GM12891 (cell line): ENCODE data around the gene SLAMF7. TPM values are rescaled to one million over a fixed set of nuclear protein-coding genes. Genes with fewer than 3 reads are reported as not detected.
"Not testable (repeated sequence)": the region's sequence is repeated elsewhere in the genome, so short reads cannot be mapped to it uniquely, and the experiment has no call there.

ENCODE experiments used
- DNase-seq: peaks from one replicate; pipeline ENCODE4 v3.0.0; 2011; ENCODE audit warnings: low spot score; ENCODE audit not compliant: insufficient read length
- FAIRE-seq: peaks from 2 replicates; lab custom pipeline; 2011; peaks lifted over from hg19 to GRCh38; lab: Jason Lieb, UNC
- PAX5 ChIP-seq: IDR thresholded peaks from 2 replicates; pipeline ENCODE4 v1.6.1; 2011; ENCODE audit warnings: low read length, moderate library complexity, mild to moderate bottlenecking; ENCODE audit not compliant: insufficient read depth, severe bottlenecking
- POLR2A ChIP-seq: IDR thresholded peaks from 2 replicates; pipeline ENCODE4 v1.6.1; 2011; ENCODE audit warnings: low read depth, low read length, control low read depth
- POLR2AphosphoS5 ChIP-seq: IDR thresholded peaks from 2 replicates; pipeline ENCODE4 v1.6.1; 2011; ENCODE audit warnings: low read depth, low read length, control low read depth
- POU2F2 ChIP-seq: IDR thresholded peaks from 2 replicates; pipeline ENCODE4 v1.6.1; 2011; ENCODE audit warnings: low read depth, mild to moderate bottlenecking, control low read depth, low read length, moderate library complexity
- SPI1 ChIP-seq: IDR thresholded peaks from 2 replicates; pipeline ENCODE4 v1.6.1; 2011; ENCODE audit warnings: low read depth, low read length, control low read depth
- TAF1 ChIP-seq: IDR thresholded peaks from 2 replicates; pipeline ENCODE4 v1.6.1; 2011; ENCODE audit warnings: low read depth, low read length, control low read depth
- polyA plus RNA-seq: library from polyadenylated mRNA; unstranded; fragments of >200 nt; gene quantifications from one replicate; pipeline ENCODE4 v1.2.1, GENCODE V29; 2012; ENCODE audit warnings: low read depth, missing spikeins, inconsistent platforms; ENCODE audit not compliant: missing spikeins

Gene SLAMF7, protein sequence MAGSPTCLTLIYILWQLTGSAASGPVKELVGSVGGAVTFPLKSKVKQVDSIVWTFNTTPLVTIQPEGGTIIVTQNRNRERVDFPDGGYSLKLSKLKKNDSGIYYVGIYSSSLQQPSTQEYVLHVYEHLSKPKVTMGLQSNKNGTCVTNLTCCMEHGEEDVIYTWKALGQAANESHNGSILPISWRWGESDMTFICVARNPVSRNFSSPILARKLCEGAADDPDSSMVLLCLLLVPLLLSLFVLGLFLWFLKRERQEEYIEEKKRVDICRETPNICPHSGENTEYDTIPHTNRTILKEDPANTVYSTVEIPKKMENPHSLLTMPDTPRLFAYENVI
- 123 TPM for polyA plus RNA-seq

DNA sequence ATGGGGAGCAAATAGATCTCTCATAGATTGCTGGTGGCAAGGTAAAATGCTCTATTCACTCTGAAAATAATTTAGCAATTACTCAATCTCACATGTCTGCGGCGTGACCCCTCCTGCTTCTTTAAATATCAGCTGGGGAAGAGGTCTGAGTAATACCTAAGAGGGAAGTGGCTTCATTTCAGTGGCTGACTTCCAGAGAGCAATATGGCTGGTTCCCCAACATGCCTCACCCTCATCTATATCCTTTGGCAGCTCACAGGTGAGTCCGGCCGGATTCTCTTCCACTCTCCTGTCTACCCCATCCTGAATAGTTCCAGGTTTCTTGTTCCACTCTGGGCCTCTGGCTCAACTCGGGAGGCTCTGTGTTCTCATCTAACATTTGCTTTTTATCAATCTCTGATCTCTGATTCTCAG is at the start of gene SLAMF7:
Gene SLAMF7, plus strand, starts transcription at position 150 of the 414 bp plus-strand sequence. Its CDS starts 55 bp downstream, at position 205.
- peak; percentile 98 for FAIRE-seq
- no peak for DNase-seq
- no peak for TF ChIP-seq PAX5
- peak; percentile 87 for TF ChIP-seq TAF1
- TF ChIP-seq POLR2AphosphoS5, result peak; percentile 93
- peak; percentile 91 for TF ChIP-seq SPI1
- peak; percentile 94 for TF ChIP-seq POLR2A
- TF ChIP-seq POU2F2, result peak; percentile 69; the same call in 1 of the 2 replicates

DNA sequence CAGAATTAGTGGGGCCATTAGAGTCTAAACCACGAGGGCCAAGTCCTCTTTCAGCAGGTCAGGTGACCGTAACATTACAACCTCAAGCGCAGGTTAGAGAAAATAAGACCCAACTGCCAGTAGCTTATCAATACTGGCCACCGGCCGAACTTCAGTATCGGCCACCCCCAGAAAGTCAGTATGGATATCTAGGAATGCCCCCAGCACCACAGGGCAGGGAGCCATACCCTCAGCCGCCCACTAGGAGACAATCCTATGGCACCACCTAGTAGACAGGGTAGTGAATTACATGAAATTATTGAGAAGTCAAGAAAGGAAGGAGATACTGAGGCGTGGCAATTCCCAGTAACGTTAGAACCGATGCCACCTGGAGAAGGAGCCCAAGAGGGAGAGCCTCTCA is 46.7 kb upstream of the SLAMF7 start:
- DNase-seq, FAIRE-seq: not testable (repeated sequence)

DNA sequence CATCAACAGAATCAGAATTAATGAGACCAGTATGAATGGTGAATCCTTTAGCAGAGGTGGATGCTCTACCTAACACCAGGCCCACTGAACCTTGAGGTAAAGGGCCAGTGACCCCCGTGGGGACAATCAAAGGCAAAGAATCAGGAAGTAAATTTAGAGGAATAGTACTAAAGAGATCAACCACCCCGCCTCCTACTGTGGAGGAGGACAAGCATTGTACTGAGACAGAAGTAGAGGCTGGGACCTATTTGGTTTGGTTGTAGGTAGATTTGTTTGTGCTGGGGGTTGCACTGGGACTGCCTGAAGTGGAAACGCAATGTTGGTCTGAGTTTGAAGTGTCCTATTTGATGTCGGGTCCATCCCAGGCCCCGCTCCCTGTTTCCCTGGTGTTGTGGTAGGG is 36.9 kb upstream of the SLAMF7 start:
- TF ChIP-seq SPI1 (no peak), PAX5 (no peak), POU2F2 (no peak), POLR2AphosphoS5 (no peak; the same call in 1 of the 2 replicates), TAF1 (no peak), POLR2A (no peak)
- FAIRE-seq, result peak; percentile 16
- DNase-seq, result no peak

DNA sequence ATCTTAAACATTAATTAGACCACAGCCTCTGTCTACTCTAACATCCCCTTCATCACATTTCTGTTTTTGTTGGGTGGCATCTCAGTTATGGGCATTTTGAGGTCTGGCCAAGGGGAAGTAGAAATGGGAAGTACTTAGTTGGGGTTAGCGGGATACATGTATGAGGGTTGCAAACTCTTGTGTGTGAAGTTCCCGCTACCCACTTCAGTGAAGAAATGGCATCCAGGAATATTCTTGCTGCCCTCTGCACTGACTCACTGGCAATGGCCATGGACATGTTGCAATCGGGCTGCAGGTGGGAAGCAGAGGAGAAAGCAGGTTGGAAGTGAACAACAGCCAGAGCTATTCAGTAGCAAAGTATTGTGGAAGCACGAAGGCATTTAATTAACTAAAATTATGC is 34.8 kb upstream of the SLAMF7 start:
- TF ChIP-seq POLR2AphosphoS5, result no peak
- TF ChIP-seq POLR2A, result no peak
- TF ChIP-seq TAF1, result no peak
- no peak for TF ChIP-seq SPI1
- no peak for TF ChIP-seq POU2F2
- no peak for TF ChIP-seq PAX5
- no peak for DNase-seq
- FAIRE-seq, result peak; percentile 75

DNA sequence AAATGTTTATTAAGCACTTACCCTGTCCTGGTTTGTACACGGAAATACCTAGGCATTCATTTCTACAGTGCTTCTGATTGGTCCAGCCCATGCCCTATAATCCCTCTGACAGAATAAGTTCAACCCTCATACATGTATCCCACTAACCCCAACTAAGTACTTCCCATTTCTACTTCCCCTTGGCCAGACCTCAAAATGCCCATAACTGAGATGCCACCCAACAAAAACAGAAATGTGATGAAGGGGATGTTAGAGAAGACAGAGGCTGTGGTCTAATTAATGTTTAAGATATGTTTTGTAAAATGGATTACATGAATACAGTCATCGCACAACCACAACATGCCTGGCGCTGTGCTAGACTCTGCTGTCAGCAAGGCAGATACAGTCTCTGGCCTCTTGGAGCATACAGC is 33.8 kb upstream of the SLAMF7 start:
- DNase-seq, result not testable (repeated sequence)
- peak; percentile 96 for FAIRE-seq

DNA sequence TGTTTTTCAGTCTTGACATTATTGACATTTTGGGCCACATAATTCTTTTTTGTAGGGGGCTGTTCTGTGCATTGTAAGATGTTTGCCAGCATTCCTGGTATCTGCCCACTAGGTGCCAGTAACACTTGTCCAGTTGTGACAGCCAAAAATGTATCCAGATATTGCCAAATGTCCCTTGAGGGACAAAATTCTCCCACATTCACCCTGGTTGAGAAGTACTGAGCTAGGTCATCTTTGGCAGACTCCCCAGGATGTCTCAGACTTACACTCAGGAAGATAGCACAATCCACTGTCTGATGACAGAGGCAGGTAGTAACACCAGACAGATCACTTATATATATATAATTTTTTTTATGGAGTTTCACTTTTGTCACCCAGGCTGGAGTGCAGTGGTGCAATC is 33.3 kb upstream of the SLAMF7 start:
- FAIRE-seq, result no peak
- TF ChIP-seq POLR2A, result no peak
- TF ChIP-seq POU2F2, result no peak
- no peak for TF ChIP-seq TAF1
- TF ChIP-seq POLR2AphosphoS5, result no peak
- no peak for TF ChIP-seq PAX5
- TF ChIP-seq SPI1, result no peak

DNA sequence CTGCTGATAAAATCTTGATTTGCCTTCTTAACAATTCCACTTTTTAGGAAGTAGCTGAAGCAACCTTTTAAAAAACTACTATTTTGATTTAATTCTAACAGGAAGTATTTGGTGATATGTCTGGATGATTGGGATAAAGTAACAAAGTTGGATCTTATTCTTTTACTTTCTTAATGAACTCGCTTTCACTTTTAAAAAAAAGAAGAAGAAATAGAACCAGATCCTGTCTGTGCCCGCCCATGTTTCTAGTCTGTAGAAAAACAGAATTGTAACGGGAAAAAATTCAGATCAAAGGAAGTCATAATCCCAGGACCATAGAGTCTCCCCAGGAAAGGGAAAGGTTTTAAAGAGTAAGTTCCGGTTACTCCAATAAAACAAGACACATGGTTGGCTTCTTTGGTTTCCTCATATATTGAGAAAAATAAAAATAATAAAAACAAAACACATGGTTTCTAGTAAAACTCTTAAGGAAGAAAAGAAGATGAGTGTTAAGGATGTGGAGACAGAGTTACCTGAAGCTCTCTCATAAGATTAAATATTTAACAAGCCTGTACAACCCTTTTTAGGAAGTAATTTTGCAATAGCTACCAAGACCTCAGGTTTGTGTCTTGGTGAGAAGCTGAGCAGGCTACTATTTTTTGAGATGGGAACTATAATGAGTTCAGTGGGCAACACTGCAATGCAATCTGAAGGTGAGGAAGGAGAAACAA is 32.4 kb upstream of the SLAMF7 start:
- TF ChIP-seq POLR2AphosphoS5 (no peak), POU2F2 (no peak), POLR2A (no peak), SPI1 (no peak), TAF1 (no peak), PAX5 (no peak)
- DNase-seq (no peak), FAIRE-seq (no peak)

More for the DNA sequence above, 33.3 kb upstream of the SLAMF7 start:
- no peak for DNase-seq

DNA sequence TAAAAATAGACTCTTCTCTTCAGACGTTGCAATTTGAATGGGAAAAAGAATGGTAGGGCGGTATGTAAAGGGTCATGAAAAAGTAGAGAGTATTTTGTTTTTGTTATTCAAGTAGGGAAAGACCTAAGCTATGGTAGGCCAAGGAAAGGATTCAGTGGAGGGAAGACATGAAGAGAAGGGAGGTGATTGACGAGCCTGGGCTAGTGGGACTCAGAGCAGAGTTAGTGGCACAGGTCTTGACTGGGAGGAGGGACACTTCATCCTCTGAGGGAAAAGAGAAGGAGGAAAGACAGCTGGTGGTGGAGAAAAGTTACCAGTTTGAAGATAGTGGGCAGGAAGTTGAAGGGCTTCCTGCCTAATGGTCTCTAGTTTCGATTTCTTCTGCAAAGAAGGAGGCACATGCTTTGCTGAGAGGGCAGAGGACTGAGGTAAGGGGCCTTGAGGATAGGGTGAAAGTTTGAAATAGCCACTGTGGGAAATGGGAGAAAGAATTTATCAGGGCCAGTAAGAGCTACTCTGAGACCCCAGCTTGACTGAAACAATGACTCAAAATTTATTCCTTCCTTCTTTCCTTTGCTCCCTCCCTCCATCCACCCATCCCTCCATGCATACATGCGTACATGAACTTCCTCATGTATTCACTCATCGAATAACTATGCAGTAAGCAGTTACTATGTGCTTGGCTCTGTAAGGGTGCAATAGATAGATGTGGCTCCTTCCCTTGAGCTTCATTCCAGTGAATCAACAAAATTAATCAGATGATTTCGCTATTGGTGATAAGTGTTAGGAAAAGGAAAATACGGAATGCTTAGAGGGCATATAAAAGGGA is 31.6 kb upstream of the SLAMF7 start:
- FAIRE-seq (peak; percentile 97), DNase-seq (no peak)
- no peak for TF ChIP-seq PAX5
- TF ChIP-seq POLR2A, result peak; percentile 35
- TF ChIP-seq POU2F2, result no peak
- TF ChIP-seq TAF1, result 0 out of 2 replicates have a peak, but pooled peaks have one; percentile 19
- peak; percentile 48 for TF ChIP-seq POLR2AphosphoS5
- TF ChIP-seq SPI1, result no peak

DNA sequence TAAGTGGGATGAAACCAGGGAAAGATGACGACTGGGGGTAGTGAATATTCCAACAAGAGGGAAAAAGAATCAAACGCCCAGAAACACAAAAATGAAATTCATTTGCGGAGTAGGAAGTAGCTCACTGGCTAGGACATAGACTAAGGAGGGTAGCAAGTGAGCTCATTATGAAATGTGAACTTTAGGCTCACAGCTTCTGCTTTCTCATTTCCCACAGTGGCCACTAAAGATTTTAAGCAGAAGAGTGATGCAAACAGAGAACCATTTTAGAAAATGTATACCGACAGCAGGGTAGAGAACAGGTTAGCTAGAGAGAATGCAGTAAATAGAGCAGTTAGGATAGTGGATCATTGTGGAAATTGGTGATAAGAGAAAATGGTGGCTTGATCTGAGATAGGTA is 30.9 kb upstream of the SLAMF7 start:
- TF ChIP-seq POU2F2 (no peak), PAX5 (no peak), TAF1 (no peak), POLR2A (0 out of 2 replicates have a peak, but pooled peaks have one; percentile 40), POLR2AphosphoS5 (no peak; the same call in 1 of the 2 replicates)
- FAIRE-seq (no peak), DNase-seq (no peak)

DNA sequence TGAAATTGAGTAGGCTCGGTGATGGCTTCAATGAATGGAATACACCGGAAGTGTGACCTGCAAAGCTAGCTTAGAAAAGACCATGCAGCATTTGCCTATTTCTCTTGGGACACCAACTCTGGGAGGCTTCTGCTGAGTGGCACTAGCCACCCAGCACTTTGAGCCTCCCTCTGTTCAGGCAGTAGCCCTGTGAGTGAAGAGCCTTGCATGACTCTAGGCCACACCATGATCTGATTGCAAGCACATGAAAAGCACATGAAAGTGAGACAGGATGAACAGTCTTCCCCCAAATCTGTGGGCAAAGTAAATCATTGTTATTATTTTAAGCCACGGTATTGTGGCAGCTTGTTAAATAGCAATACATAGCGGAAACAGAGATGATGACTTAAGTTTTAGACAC is 30.2 kb upstream of the SLAMF7 start:
- TF ChIP-seq POLR2A, result peak; percentile 47; the same call in 1 of the 2 replicates
- peak; percentile 49; the same call in 1 of the 2 replicates for TF ChIP-seq POLR2AphosphoS5
- TF ChIP-seq SPI1, result no peak
- TF ChIP-seq PAX5, result no peak
- no peak for TF ChIP-seq TAF1
- TF ChIP-seq POU2F2, result no peak
- FAIRE-seq (peak; percentile 90), DNase-seq (no peak)
